G401 (cell line): ENCODE data around the gene AGBL1. TPM values are rescaled to one million over a fixed set of nuclear protein-coding genes. Genes with fewer than 3 reads are reported as not detected.

Source experiments
- DNase-seq: peaks from one replicate; pipeline ENCODE4 v3.0.0-alpha.2; 2015; ENCODE audit warnings: low spot score
- in situ Hi-C: cut with HindIII; loops from 2 replicates; pipeline ENCODE4 v1.10.0; 2016; ENCODE audit warnings: low sequenced_read_pairs, mixed read lengths
- total RNA-seq: library from RNA; depleted of rRNA; stranded (reverse); fragments of >200 nt; shearing (Covaris generic); gene quantifications from 2 replicates; pipeline ENCODE4 v1.2.3, GENCODE V29; 2014

AGBL1 gene
- total RNA-seq, 1 experiment from 2014 or later, result not detected

DNA sequence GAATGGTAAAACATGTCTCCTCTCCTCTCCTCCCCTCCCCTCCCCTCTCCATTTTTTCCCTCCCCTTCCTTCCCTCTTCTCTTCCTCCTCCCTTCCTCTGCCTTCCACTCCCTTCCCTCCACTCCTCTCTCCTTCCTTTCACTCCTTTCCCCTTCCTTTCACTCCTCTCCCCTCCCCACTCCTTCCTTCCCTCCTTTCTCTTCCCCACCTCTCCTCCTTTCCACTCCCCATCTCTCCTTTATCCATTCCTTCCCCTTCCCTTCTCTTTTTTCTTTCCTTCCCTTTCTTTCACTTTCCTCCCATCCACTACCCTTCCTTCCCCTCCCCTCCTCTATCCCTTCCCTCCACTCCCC is 621.9 kb downstream of the AGBL1 start:
- DNase-seq, result no peak
- in situ Hi-C loops, result no loop called here

DNA sequence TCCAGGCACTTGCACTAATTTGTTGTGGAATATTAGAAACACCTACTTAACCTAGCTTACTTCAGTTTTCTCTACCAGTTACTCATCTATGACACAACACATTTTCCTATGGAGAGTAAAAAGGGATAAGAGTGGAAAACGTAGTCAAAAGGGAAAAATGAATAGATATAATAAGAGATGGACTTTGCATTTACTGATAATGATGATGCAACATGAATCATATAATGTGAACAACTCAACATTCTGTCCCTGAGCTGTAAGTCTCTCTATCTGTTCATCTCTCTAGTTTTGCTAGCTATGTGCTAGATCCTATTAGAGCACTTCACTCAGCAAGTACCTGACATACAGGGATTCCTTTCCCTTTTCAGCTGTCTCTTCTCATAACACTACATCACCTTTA is 627.1 kb downstream of the AGBL1 start:
- in situ Hi-C loops, result no loop called here
- DNase-seq, result no peak

DNA sequence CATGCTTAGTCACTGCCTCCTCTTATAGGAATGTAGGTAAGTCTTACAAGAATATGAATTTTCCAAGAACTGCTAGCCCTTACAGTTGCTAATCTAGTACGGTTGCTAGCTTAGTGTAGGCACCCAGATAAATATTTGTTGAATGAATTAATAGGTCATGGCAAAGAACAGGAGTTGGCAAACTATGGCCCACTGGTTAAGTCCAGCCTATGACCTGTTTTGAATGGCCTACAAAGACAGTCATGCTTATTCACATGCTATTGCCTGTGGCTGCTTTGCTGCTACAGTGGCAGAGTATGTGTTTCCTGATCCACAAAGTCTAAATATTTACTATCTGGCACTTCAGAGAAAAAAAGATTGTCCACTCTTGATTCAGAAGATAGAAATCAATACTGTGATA is 631.8 kb downstream of the AGBL1 start:
- no peak for DNase-seq
- in situ Hi-C loops, result no loop called here

DNA sequence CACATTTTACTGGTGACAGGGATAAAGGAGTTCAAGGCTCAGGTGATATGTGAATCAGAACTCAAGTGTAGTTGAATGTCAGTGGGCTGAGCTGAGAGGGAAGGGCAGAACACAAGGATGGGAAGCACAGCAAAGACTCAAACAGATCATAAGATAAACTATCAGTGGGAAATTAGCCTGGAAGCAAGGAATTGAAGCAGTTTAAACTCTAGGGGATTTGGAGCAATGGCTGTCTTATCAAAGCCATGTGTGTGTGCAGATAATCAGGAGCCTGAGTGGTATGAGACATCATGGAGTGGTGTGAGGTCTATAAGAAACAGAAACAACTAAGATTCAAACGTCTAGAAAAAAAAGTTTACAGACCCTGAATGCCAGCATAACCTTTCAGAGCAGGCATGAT is 634.6 kb downstream of the AGBL1 start:
- in situ Hi-C loops, result no loop called here
- no peak for DNase-seq

DNA sequence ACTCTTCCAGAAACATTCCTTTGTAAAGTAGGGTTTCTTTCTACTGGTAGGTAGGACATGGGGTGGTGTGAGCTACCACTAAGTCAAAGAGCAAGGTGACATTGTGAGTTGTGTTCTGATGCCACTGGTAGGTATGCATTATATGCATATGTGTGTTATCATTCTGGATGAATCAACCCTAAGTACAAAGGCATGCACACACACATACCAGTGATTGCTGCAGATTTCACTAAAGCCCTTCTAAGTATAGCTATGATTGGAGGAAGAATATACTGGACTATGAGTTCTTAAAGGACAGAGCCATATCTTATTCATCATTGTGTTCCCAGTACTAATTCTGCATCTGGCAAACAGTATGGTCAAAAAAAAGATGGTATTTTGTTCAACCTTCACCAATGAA is 646.0 kb downstream of the AGBL1 start:
- DNase-seq, result no peak
- in situ Hi-C loops, result no loop called here

DNA sequence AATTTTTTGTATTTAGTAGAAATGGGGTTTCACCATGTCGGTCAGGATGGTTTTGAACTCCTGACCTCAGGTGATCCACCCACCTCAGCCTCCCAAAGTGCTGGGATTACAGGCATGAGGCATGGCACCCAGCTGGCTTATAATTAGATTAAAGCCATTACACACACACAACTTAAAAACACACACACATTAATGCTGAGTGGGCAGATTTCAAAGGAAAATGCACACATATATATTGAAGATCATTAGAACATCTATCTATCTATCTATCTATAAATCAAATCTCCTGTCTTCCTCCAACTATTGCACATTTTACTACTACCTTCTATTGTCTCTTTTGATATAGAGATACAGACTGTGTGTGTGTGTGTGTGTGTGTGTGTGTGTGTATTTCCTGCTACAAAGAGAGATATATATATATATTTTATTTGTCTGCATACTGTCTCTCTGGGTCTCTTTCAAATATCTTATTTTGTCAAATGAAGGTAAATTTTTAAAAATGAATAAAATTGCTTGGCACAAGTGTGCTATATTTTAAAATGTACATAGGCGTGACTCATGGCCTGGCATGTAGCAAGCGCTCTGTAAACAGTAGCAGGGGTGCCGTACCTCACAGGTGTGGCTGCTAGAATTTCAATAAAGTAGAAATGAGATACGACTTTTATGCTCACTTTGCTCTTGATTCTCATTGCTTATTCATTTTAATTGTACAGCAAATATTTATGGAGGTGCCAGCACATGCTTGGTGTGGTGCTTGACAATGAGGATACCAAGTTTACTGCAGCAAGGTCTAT is 655.8 kb downstream of the AGBL1 start:
- no peak for DNase-seq
- in situ Hi-C loops, result no loop called here

DNA sequence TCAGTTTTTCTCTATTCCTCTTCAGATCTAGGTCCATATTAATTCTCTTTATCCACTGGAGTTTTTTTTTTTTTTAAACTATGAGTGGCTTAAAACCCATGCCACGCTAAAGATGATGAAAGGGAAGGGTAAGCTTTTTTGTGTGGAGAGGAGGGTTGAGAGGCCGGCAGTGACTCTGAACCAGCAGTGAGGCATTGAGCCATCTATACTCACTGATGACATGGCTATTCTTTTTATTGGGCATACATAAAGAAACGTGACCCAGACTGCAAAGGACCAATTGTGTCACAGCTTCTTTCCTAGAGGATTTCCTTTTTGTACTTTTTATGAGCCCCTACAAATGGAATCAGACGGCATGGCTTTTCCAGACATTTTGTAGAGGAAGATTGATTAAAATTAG is 662.2 kb downstream of the AGBL1 start:
- no peak for DNase-seq
- in situ Hi-C loops, result no loop called here

DNA sequence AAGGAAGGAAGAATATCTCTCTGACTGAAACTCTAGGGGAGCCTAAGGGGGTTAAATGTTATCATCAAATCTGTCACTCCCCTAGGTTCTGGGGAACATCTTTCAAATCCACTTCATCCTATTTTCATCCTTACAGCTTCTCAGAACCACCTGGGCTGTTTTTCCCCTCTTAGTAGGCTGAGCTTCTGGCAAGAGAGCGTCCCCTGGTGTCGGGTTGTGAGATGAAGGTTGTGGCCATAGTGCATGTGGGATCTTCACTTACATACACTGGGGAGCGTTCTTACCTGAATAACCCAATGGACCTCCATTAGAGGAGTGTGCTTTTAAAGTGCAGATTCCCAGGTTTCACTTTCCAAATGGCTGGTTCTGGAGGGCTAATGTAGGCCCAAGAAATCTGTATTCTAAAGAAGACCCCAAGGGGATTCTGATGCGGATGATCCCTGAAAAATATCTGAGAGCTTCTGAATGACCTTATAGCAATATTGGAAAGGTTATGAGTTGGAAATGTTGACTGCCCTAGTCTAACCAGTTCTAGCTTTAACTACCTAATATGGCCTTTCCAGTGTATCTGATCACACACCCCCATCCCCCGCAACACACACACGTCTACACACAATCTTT is 663.7 kb downstream of the AGBL1 start:
- DNase-seq, result peak; percentile 10
- in situ Hi-C loops, result no loop called here

DNA sequence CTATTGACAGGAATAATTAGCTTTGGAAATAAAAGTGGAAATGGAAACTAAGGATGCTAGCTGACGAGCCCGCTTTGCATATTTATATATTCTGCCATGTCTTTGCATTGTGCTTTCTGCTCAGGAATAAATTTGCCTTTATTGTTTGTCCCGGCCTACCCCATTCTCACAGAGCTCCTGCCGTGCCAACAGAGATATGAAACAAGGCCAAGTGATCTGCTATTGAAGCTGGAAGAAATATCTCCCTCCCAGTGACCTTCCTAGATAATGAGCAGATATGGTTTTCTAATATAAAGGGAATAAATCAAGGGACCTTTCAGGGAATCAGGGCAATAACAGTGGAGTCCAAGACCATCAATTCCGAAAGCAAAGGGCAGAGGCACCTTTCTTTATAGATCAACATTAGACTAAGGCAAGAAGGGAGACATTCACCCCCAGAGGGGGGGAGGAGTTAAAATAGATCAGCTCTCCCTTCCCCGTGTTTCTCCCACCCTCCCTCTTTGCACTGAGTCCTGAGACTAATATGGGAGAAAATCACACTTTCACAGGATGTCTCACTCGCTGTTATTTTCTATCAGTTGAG is 664.6 kb downstream of the AGBL1 start:
- in situ Hi-C loops, result no loop called here

DNA sequence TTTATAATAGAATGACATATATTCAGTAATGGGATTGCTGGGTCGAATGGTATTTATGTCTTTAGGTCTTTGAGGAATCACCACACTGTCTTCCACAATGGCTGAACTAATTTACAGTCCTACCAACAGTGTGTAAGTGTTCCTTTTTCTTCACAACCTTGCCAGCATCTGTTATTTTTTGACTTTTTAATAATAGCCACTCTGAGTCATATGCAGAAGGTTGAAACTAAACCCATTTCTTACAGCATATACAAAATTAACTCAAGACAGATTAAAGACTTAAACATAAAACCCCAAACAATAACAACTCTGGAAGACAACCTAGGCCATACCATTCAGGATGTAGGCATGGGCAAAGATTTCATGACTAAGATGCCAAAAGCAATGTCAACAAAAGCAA is 671.4 kb downstream of the AGBL1 start:
- in situ Hi-C loops, result no loop called here
- DNase-seq, result no peak

More for the DNA sequence above, 664.6 kb downstream of the AGBL1 start:
- DNase-seq, result no peak

DNA sequence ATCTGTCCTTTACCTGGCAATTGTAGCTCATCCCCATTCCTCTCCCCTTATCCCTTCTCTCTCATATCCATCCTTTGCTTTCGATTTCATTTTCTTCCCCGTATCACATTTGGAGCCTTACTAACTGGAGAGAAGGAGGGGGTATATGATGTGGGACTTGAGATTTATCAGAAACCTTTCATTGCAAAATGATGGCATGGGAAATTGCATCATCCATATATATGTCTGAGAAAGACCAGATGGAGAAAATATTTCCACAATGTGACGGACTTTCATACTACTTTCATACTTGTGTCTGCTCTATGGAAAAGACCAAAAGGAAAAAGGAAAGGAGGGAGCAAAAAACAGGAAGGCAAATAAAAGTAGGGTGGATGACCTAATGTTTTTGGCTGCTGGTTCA is 675.2 kb downstream of the AGBL1 start:
- DNase-seq, result no peak
- in situ Hi-C loops, result no loop called here

DNA sequence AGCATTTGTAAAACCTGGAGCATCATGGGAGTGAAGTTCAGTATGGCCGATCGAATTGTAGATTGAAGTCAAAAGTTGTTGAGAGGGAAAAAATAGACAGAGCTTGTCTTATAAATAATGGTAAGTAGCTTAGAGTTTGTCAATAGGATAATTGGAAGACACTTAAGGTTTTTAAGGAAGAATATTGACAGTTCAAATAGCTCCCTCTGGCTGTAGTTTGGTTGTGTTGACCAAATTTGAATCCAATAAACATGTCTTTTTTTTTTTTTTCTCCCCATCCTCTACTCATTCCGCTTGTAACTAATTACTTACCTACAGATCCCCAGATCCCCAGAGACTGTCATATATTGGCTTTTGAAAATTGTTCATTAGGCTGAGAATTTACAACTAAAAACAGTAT is 677.0 kb downstream of the AGBL1 start:
- in situ Hi-C loops, result no loop called here

DNA sequence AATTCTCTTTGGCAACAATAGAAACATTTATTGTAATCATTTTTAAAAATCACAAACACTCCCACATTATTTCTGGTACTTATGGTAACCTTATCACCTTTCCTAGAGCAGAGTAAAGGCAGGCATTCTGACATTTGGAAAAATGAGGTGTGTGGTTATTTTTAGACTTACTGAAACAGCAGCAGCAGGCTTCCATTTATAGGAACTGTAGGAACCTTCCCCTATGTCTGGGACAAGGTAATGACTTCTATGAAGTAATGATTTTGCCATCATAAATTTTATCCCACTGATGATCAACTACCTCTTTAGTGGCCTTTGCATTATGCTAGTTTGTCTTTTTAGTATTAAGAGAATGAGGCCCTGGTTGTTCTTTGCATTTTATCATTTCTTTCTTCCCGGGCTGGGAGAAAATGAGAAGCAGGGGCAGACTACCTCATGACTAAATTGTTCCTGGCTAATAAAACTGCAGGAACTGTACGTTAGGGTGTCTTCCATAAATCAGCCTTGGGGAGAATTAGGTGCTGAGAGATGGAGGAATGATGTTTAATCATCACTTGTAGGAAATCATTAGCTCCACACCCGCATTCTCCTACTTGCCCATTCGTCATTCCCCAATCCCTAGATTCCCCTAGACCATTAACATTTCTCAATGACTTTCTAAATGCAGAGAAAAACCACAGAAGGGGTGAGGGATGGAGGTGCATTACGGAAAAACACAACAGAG is 680.3 kb downstream of the AGBL1 start:
- DNase-seq, result no peak
- in situ Hi-C loops, result no loop called here

More for the DNA sequence above, 677.0 kb downstream of the AGBL1 start:
- DNase-seq, result peak; percentile 3

DNA sequence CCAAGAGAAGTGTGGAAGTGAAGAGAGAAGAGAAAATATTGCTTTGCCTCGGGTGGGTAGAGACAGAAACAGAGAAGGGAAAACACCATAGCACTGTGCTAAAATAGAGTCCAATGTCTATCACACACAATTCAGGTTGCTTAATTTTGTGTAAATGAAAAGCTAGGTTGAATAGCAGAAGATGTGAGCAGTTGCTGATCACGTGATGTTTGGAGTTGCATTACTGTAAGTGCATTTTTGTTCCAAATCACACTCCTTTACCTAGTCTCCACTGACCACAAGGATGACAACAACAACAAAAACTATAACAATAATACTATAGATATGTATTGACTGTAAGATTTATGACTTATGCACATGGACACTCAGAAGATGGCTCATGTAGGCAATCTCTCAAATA is 683.2 kb downstream of the AGBL1 start:
- no peak for DNase-seq

DNA sequence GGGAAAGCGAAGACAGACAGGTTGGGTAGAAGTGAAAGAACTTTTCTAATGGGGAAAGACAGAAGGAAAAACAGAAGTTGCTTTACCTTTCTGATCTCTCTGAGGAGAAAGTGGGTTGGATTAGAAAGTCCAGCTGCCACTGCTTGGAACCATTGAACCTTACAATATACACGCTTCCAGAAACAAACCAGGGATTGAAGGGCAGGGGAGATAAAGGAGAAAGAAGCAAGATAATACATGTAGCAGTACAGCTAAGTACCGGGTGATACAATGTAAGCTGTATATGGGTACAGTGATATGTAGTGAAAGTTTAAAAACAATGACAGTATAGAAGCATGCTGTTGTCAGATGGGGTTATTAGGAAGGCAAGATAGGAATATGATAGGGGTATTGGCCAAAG is 684.4 kb downstream of the AGBL1 start:
- no peak for DNase-seq
- in situ Hi-C loops, result no loop called here

More for the DNA sequence above, 683.2 kb downstream of the AGBL1 start:
- in situ Hi-C loops, result no loop called here

DNA sequence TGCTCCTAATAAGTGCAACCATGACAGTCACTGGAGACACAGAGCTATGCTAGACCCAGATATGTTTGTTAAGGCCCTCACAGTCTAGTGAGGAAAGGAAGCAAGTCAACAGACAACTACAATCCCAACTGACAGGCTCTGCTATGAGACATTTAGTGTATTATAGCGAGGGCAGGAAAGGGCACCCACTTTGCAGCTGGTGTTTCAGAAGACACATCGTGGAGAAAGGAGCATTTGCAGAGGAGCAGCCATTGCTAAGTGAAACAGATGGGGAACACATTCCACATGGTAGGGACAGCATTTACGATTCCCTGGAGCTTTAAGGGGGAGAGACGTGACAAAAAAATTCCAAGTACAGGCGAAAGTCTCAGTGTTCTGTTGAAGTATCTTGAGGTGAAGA is 685.6 kb downstream of the AGBL1 start:
- in situ Hi-C loops, result no loop called here
- DNase-seq, result no peak

DNA sequence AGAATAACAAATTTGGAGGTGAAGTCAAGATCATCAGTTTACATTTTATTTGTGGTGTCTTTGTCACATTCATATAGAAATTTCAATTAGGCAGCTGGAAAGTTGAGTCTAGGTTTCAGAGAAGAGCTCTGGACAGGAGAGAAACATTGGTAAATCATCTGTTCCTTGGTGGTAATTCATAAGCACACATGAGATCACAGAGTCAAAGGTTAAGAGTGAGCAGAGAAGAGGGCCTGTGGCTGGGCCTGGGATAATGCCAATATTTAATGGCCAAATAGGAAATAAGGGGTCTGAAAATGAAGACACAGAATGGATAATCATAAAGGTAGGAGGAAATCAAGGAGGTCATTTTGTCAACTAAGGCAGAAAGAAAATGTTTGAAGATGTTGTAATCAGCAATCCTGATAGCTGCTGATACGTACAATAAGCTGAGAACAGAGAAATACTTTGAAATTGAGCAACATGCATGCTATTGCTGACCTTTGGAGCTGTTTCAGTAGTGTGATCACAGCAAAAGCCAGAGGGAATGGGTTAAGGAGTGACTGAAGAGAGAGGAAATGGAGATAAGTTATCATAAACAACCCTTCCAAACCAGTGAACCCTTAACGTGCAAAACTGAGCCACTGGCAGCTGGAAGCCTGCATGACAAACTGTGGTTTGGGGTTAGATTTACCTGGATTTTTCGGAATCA is 692.8 kb downstream of the AGBL1 start:
- DNase-seq, result no peak
- in situ Hi-C loops, result no loop called here

DNA sequence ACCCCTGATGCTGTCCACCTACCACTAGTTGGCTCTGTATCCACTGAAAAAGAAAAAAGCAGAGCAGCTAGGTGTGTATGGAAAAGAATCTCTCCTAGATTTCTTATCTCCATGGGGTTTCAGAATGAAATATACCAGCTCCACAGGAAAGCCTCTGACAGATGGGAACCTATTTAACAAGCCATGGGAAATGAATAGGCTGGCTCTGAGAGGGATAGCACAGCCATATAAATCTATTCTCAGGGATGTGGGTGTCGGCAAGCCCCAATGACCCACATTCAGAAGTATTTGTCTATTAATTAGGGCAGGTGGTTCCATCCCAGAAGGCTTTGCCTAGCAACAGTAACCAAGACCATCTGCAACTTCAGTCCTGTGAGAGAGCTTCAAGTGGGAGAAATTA is 694.1 kb downstream of the AGBL1 start:
- in situ Hi-C loops, result no loop called here
- DNase-seq, result peak; percentile 82

DNA sequence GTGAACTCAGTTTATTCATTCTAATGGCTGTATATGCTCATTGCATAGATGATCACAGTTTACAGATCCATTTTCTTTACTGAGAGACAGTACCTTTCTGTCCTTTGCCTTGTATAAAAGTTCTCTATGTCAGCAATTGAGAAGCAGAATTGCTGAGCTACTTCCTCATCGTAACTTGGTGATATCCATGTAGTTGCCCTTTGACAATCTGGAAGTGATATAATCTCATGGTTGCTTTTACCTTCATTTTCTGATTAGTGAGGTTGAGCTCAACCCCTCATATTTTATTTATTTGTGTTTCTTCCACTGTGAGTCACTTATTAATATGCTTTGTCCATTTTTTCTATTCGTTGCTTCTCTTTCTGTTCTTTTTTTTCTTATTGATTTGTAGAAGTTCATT is 696.5 kb downstream of the AGBL1 start:
- in situ Hi-C loops, result no loop called here
- DNase-seq, result no peak

DNA sequence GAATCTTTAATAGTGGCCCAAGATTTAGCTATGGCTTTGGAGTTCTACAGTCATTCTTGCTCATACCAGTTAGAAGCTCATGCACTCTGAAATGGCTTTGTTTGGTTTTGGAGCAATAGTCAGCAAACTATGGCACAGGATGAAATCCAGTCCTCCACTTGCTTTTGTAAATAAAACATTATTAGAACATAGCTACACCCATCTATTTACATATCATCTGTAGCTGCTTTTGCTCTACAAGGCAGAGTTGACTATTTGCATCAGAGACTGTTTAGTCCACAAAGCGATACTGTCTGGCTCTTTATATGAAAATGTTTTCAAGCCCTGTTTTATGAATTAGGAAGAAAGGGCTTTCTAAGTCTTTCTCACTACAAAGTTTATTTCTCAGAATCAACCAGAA is 716.9 kb downstream of the AGBL1 start:
- in situ Hi-C loops, result no loop called here
- DNase-seq, result no peak
